RWPE1 (cell line): ENCODE measurements around the gene TSHZ2.

ENCODE experiments used
- CTCF ChIA-PET: fragments of 350-600 bp; sonication (Branson Sonifier 250); formaldehyde crosslinking; extraction: SDS; loops from one replicate; lab custom pipeline; 2021; lab: Yijun Ruan, JAX
- POLR2A ChIA-PET: fragments of 400-600 bp; formaldehyde crosslinking; extraction: SDS; loops from one replicate; lab custom pipeline; 2020; ENCODE audit warnings: antibody characterized with exemption; ENCODE audit not compliant: low non-redundant PET; lab: Yijun Ruan, JAX
- DNase-seq: peaks from one replicate; pipeline ENCODE4 v3.0.0; 2012; ENCODE audit warnings: low spot score
- H3K27ac ChIP-seq: fragments of 450-650 bp; 2 replicates; pipeline ENCODE4 v1.5.1; 2017
- CTCF ChIP-seq: fragments of 450-650 bp; conservative IDR thresholded peaks from 2 replicates; pipeline ENCODE4 v1.5.1; 2017; ENCODE audit warnings: low read depth, mild to moderate bottlenecking

Gene TSHZ2

GRCh38 chr20:53149148-53149889 is 177.2 kb downstream of the TSHZ2 start:
- no peak for DNase-seq
- POLR2A ChIA-PET: no interaction called here
- TF ChIP-seq CTCF: no peak
- CTCF ChIA-PET: interaction anchor here (0.7 kb wide), 1 partner anchor 71 kb away, joined by 3 read pairs; no protein-coding TSS in a partner anchor
- no peak overlapping the region for H3K27ac ChIP-seq

- no peak for TF ChIP-seq CTCF
- H3K27ac ChIP-seq: no peak overlapping the region
- ChIA-PET POLR2A (no interaction called here), CTCF (interaction anchor here (1.0 kb wide), 1 partner anchor 67 kb away, joined by 4 read pairs; no protein-coding TSS in a partner anchor)
- no peak for DNase-seq
These were observed 177.7 kb downstream of the TSHZ2 start for GRCh38 chr20:53149890-53150205.

- DNase-seq: no peak
- POLR2A ChIA-PET: no interaction called here
- no peak for TF ChIP-seq CTCF
- CTCF ChIA-PET: interaction anchor here (1.0 kb wide), 1 partner anchor 66 kb away, joined by 4 read pairs; no protein-coding TSS in a partner anchor
- H3K27ac ChIP-seq: no peak overlapping the region
These were observed 178.4 kb downstream of the TSHZ2 start for GRCh38 chr20:53150532-53150931.

GRCh38 chr20:53152228-53152627 is 180.1 kb downstream of the TSHZ2 start:
- no peak for TF ChIP-seq CTCF
- ChIA-PET CTCF (interaction anchor here (0.7 kb wide), 1 partner anchor 741 kb away, joined by 5 read pairs; no protein-coding TSS in a partner anchor), POLR2A (no interaction called here)
- DNase-seq: no peak
- no peak overlapping the region for H3K27ac ChIP-seq

GRCh38 chr20:53154540-53154939 is 182.4 kb downstream of the TSHZ2 start:
- POLR2A ChIA-PET: no interaction called here
- TF ChIP-seq CTCF: no peak
- CTCF ChIA-PET: no interaction called here
- H3K27ac ChIP-seq: no peak overlapping the region
- DNase-seq: no peak

GRCh38 chr20:53157443-53158408 is 185.6 kb downstream of the TSHZ2 start:
- peak; percentile 18 for DNase-seq
- CTCF ChIA-PET: interaction anchor here (0.8 to 0.9 kb wide), 2 partner anchors 17 to 209 kb away, joined by 3 to 4 read pairs; no protein-coding TSS in a partner anchor
- POLR2A ChIA-PET: no interaction called here
- no peak overlapping the region for H3K27ac ChIP-seq
- TF ChIP-seq CTCF: peak; percentile 35
